ENCODE data around the gene DDIT3. TPM values are rescaled to one million over a fixed set of nuclear protein-coding genes. Genes with fewer than 3 reads are reported as not detected.
A peak's percentile ranks its signal among the peaks of the same experiment; 100 is the strongest.

The DDIT3 gene
- total RNA-seq, 2 experiments from 2014 or later = 34.4 to 37.2 TPM

DNA sequence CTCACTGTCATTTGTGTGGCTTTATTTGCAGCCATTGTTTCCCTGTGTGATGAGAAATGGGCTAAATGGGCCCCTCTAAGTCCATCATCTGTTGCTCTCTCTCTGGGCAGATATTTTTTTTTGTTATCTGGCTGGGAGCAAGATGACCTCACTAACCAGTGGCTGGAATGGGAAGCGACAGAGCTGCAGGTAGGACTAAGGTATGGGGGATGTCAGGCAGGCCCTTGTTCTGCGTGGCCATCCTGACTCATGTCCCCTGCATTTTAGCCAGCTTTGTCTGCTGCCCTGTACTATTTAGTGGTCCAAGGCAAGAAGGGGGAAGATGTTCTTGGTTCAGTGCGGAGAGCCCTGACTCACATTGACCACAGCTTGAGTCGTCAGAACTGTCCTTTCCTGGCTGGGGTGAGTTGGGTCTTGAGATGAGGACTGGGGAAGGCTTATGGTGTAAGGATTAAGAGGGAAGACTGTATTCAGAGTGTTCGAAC is 31.1 kb downstream of the DDIT3 start:
- Mint-ChIP-seq H3K9me3 (no peaks in the 10 kb centered on the region), H3K4me1 (peaks cover 29% of the 10 kb centered on the region), H3K27ac (peak overlapping the region; percentile 95), H3K36me3 (peaks cover 32% of the 10 kb centered on the region), H3K4me3 (peak overlapping the region; percentile 94), H3K27me3 (no peaks in the 10 kb centered on the region)
- ATAC-seq (ENCODE audit: low read depth) (no peak), DNase-seq (no peak)
- POLR2A ChIA-PET = interaction anchor here (0.7 to 4.3 kb wide), 5 partner anchors 9 to 57 kb away, joined by 3 to 24 read pairs (median 6); partner anchors contain the start of genes DCTN2 and DDIT3

DNA sequence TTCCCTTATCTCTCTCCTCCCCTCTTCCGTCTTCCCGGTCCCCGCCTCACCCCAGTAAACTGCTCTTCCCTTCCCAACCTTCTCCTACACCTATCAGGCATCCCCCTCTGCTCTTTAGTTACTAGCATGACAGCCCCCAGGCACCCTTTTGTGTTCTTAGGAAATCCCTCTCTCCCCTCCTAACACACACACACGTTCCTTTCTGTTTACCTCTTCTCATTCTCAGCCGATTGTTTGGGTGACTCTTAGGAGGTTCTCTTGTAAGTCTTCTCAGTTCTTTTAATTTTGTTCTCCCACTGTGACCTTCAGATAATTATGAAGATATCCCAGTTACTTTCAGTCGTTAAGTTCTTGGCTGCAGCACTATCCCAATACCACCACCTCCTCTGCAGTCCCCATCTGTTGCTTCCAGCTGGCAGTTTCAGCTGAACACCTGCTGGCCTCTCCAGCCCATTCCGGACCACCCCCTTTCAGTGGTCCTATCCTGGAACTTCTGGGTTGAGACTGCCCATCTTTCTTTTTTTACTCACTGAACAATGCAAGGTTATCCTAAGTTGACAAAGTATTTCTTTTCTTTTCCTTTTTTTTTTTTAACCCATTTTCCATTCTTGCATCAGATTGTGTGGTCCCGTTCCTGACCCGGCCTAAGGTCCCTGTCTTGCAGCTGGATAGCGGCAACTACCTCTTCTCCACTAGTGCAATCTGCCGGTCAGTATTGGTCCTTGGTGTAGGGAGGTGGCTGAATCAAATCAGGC is 31.7 kb downstream of the DDIT3 start:
- peak overlapping the region; percentile 94 for H3K4me3 Mint-ChIP-seq
- POLR2A ChIA-PET = interaction anchor here (0.7 to 4.3 kb wide), 7 partner anchors 8 to 58 kb away, joined by 3 to 24 read pairs (median 4); partner anchors contain the start of genes DCTN2 and DDIT3
- no peak for DNase-seq
- H3K9me3 Mint-ChIP-seq = no peaks in the 10 kb centered on the region
- no peak for ATAC-seq (ENCODE audit: low read depth)
- peak overlapping the region; percentile 95 for H3K27ac Mint-ChIP-seq
- H3K4me1 Mint-ChIP-seq = peaks cover 29% of the 10 kb centered on the region
- H3K36me3 Mint-ChIP-seq = peaks cover 29% of the 10 kb centered on the region
- H3K27me3 Mint-ChIP-seq = no peaks in the 10 kb centered on the region

DNA sequence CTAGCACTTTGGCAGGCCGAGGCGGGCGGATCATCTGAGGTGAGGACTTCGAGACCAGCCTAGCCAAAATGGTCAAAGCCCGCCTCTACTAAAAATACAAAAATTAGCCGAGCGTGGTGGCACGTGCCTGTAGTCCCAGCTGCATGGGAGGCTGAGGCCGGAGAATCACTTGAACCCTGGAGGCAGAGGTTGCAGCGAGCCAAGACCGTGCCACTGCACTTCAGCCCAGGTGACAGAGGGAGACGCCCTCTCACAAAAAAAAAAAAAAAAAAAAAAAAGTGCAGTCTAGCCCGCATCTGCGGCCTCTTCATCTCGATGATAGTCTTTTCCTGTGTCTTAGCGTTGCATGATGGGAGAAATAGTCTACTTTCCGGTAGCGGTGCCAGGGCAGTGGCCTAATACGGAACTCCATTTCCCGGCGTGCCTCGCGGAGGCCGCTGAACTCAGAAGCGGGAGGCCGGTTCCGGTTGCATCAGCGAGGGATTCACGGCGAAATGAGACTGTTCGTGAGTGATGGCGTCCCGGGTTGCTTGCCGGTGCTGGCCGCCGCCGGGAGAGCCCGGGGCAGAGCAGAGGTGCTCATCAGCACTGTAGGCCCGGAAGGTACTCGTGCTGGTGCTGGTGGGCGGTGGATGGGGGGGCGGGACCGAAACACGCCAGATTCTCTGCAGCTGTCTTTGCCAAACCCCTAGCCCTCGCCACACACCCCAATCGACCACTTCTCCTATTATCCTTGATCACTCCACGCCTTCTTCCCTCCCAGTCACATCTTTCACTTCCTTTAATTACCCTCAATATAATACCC is 32.5 kb downstream of the DDIT3 start, which contains the start of gene MARS1:
MARS1 (plus strand) TSS at position 472 of the 805 bp plus-strand sequence; CDS start at position 495, 23 bp downstream.
- peak; percentile 96 for ATAC-seq (ENCODE audit: low read depth)
- Mint-ChIP-seq H3K4me3 (peak within 1 kb of the TSS; percentile 94), H3K9me3 (no peaks in the 10 kb centered on the region), H3K36me3 (peaks cover 27% of the 10 kb centered on the region), H3K4me1 (peaks cover 31% of the 10 kb centered on the region), H3K27ac (peak within 1 kb of the TSS; percentile 95), H3K27me3 (no peaks in the 10 kb centered on the region)
- POLR2A ChIA-PET = interaction anchor here (0.7 to 4.3 kb wide), 7 partner anchors 10 to 59 kb away, joined by 3 to 24 read pairs (median 4); partner anchors contain the start of genes DCTN2 and DDIT3
- DNase-seq = peak; percentile 87

DNA sequence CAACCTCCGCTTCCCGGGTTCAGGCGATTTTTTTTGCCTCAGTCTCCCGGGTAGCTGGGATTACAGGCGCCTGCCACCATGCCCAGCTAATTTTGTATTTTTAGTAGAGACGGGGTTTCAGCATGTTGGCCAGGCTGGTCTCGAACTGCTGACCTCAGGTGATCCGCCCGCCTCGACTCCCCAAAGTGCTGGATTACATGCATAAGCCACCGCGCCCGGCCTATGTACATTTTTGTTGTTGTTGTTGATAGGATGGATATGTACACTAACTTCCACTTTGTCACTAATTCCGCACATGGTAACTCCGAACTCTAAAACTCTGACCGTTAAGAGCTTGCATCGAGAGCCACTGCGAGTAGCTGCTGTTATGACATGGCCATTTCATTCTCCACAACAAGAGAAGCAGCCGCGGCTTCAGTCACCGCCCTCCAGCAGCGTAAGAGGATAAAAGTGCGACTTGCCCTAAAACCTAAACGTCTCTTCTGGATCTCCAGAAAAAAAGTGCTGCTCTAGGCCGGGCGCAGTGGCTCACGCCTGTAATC is 33.2 kb downstream of the DDIT3 start:
- ATAC-seq (ENCODE audit: low read depth) = no peak
- no peak for DNase-seq
- Mint-ChIP-seq H3K27me3 (no peaks in the 10 kb centered on the region), H3K4me1 (peaks cover 28% of the 10 kb centered on the region), H3K27ac (peak overlapping the region; percentile 95), H3K36me3 (peaks cover 22% of the 10 kb centered on the region), H3K4me3 (peak overlapping the region; percentile 94), H3K9me3 (no peaks in the 10 kb centered on the region)
- POLR2A ChIA-PET = interaction anchor here (0.7 to 2.6 kb wide), 4 partner anchors 8 to 33 kb away, joined by 3 to 12 read pairs (median 3); partner anchors contain the start of gene DDIT3

DNA sequence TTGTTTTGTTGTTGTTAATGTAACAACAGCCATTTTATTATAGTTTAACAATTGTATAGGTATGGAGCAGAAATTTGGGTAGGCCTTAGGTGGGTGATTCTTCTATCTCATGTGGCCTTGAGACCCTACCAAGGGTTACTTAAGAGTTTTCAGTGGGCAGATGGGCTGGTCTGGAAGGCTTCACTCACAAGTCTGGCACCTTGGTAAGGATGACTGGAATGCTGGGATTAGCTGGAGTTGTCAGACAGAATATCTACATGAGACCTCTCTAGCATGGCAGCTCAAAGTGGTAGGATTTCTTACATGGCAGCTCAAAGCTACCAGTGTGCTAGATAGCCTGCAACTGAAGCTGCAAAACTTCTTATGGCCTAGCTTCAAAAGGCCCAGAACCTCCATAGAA is 34.6 kb downstream of the DDIT3 start:
- Mint-ChIP-seq H3K27me3 (no peaks in the 10 kb centered on the region), H3K4me3 (no peak overlapping the region), H3K27ac (no peak overlapping the region), H3K36me3 (peaks cover 16% of the 10 kb centered on the region), H3K4me1 (peaks cover 36% of the 10 kb centered on the region), H3K9me3 (no peaks in the 10 kb centered on the region)
- DNase-seq (no peak), ATAC-seq (ENCODE audit: low read depth) (no peak)
- POLR2A ChIA-PET = no interaction called here

DNA sequence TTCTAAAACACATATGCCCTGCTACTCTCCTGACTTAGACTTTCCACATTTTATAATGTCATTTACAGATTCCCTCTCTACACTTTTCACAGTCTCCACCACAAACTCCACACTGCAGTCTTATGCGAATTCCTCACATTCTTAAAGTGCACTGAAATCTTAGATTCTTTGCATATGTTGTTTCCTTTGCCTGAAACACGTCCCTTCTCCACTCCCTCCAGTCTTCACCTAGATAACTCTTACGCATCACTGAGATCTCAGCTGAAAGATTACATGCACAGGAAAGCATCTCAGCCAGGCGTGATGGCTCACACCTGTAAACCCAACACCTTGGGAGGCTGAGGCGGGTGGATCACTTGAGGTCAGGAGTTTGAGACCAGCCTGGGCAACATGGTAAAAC is 36.8 kb downstream of the DDIT3 start:
- H3K27me3 Mint-ChIP-seq = no peaks in the 10 kb centered on the region
- H3K4me1 Mint-ChIP-seq = peaks cover 36% of the 10 kb centered on the region

DNA sequence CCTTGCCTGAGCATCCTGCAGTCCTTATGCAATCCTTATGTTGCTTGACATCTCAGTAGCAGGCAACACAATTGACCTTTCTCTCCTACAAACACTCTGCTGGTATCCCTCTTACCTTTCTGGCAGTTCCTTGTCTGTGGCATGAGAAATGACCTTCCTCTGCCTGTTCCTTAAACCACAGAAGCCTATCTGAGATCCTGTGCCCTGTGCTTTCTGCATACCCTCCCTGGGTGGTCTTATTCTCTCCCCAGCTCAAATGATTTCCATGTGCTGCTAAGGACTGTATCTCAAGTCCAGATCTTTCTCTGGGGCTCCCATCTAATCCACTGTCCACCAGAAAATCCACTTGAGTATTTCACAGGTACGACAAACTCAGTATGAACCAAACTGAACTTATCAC is 38.6 kb downstream of the DDIT3 start:
- ATAC-seq (ENCODE audit: low read depth) (no peak), DNase-seq (no peak)
- Mint-ChIP-seq H3K4me1 (peaks cover 38% of the 10 kb centered on the region), H3K27ac (peak overlapping the region; percentile 88), H3K9me3 (no peaks in the 10 kb centered on the region), H3K27me3 (no peaks in the 10 kb centered on the region), H3K36me3 (peaks cover 8% of the 10 kb centered on the region), H3K4me3 (no peak overlapping the region)
- POLR2A ChIA-PET = interaction anchor here (1.1 to 6.5 kb wide), 2 partner anchors 33 to 37 kb away, joined by 3 to 94 read pairs; partner anchors contain the start of gene DDIT3

More for the DNA sequence above, 36.8 kb downstream of the DDIT3 start:
- no peak for DNase-seq
- no peaks in the 10 kb centered on the region for H3K9me3 Mint-ChIP-seq
- ATAC-seq (ENCODE audit: low read depth) = no peak
- POLR2A ChIA-PET = interaction anchor here (0.6 kb wide), 1 partner anchor 732 kb away, joined by 3 read pairs; the partner anchor contains the start of gene PRIM1
- peaks cover 3% of the 10 kb centered on the region for H3K36me3 Mint-ChIP-seq
- H3K4me3 Mint-ChIP-seq = no peak overlapping the region
- H3K27ac Mint-ChIP-seq = peak overlapping the region; percentile 26

DNA sequence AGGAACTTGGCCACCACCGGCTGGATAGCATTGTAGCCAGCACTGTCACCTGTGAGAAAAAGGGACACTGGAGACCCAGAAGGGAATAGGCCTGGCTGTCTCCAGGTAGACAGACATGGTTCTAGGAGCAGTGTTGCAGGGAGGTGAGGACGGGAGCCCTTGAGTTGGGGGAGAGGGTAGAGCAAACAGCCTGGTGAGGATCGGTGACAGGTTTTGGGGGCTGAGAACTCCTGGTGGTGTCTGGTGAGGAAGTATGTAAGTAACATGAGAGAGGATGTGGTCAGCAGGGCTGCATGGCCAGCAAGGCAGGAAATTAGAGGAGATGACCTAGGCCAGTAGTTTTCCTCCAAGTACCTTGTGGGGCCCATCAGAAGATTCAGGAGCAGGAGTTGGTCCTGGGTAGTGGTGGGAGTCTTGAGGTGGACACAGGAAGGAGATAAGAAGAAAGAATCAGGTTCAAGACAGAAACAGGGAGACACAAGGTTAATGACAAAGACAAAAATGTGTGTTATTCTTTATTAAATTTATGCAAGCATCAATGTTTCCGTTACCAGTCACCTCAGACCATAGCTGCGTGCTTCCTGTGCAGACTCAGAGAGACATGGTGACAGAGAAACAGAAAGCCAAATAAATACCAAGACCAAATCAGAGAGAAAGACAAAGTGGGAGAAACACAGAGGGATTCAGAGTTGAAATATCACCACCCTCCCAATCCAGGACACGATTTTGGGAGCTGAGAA is 40.8 kb downstream of the DDIT3 start, which contains the start of gene ARHGAP9:
ARHGAP9 (minus strand) TSS at position 491 of the 740 bp plus-strand sequence; CDS start at position 31, 460 bp downstream.
- peak within 1 kb of the TSS; percentile 96 for H3K4me3 Mint-ChIP-seq
- POLR2A ChIA-PET = interaction anchor here (0.6 to 8.0 kb wide), 11 partner anchors 8 to 273 kb away, joined by 3 to 119 read pairs (median 5); partner anchors contain the start of genes CDK4, DDIT3, GLI1 and SHMT2
- ATAC-seq (ENCODE audit: low read depth) (peak; percentile 50), DNase-seq (peak; percentile 56)
- no peaks in the 10 kb centered on the region for H3K9me3 Mint-ChIP-seq
- peak within 1 kb of the TSS; percentile 99 for H3K27ac Mint-ChIP-seq
- H3K4me1 Mint-ChIP-seq = peaks cover 45% of the 10 kb centered on the region
- peaks cover 19% of the 10 kb centered on the region for H3K36me3 Mint-ChIP-seq
- no peaks in the 10 kb centered on the region for H3K27me3 Mint-ChIP-seq

DNA sequence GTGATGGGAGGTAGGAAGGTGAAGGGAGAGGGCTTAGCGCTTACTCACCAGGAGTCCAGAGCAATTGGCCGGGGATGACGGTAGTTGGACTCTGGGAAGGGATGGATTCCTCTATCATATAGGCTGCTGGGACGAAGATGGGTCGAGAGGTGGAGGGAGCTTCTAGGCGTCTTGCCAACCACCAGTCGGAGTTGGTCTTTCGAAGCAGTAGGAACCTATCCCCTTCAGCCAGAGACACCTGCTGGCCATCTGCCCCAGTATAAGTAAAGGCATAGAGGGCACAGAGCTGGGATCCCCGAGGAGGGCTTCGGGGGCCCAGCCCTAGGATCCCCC is 41.3 kb downstream of the DDIT3 start:
- Mint-ChIP-seq H3K4me1 (peaks cover 50% of the 10 kb centered on the region), H3K36me3 (peaks cover 24% of the 10 kb centered on the region), H3K9me3 (no peaks in the 10 kb centered on the region), H3K4me3 (peak overlapping the region; percentile 96), H3K27ac (peak overlapping the region; percentile 99), H3K27me3 (no peaks in the 10 kb centered on the region)
- ATAC-seq (ENCODE audit: low read depth) = no peak
- DNase-seq = no peak
- POLR2A ChIA-PET = interaction anchor here (0.6 to 8.0 kb wide), 4 partner anchors 8 to 40 kb away, joined by 3 to 119 read pairs (median 55); partner anchors contain the start of genes DDIT3 and GLI1

DNA sequence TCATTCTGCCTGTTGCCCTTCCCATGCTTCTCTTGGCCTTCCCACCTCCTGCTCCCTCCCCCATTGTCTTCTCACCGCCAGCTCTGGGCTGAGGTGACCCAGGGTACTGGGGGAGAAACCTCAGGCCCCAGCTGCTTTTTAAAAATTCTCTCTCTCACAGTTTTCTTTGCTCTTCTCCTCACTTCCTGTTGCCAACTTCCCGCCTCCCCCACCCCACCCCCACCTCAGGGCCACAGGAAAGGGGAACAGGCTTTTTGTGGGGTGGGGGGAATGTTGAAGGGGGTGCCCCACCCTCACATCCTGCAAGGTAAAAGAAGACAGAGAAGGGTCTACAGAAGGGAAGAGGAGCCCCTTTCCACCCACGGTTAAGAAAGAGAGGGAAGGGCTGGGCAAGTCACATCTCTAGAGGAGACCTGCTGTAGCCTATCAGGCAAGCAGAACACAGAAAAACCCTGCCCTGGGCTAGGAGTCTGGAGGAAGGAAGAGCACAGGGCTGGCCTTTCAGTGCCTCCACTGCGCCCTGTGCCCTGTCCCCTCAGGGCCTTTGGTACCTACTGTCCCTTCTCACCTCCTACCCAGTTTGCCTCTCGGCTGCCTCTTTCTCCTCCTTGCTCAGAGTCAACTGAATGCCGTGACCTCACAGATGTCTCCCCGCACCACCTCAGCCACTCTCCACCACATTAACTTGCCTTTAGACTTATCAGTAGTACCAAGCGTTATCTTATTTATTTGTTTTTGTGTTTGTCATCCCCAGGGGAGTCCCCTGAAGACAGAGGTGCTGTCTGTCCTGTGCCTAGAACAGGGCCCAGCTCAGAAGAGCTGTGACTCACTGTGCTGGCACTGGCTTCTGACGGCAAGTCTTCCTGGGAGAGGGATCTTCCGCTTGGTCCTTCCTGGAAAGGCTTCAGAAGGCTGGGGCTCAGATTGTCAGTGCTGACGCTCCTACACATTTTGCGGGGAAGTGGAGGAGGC is 42.3 kb downstream of the DDIT3 start:
- ATAC-seq (ENCODE audit: low read depth) (peak; percentile 62), DNase-seq (peak; percentile 65)
- Mint-ChIP-seq H3K4me1 (peaks cover 51% of the 10 kb centered on the region), H3K27ac (peak overlapping the region; percentile 99), H3K4me3 (peak overlapping the region; percentile 96), H3K9me3 (no peaks in the 10 kb centered on the region), H3K36me3 (peaks cover 28% of the 10 kb centered on the region), H3K27me3 (no peaks in the 10 kb centered on the region)
- POLR2A ChIA-PET = interaction anchor here (0.5 to 8.0 kb wide), 15 partner anchors 9 to 790 kb away, joined by 3 to 119 read pairs (median 5); partner anchors contain the start of genes DCTN2, DDIT3, GLI1 and MARS1
